ENCODE measurements around the gene TRIM65.
"Not testable (repeated sequence)": the region's sequence is repeated elsewhere in the genome, so short reads cannot be mapped to it uniquely, and the experiment has no call there.

TRIM65 gene

DNA sequence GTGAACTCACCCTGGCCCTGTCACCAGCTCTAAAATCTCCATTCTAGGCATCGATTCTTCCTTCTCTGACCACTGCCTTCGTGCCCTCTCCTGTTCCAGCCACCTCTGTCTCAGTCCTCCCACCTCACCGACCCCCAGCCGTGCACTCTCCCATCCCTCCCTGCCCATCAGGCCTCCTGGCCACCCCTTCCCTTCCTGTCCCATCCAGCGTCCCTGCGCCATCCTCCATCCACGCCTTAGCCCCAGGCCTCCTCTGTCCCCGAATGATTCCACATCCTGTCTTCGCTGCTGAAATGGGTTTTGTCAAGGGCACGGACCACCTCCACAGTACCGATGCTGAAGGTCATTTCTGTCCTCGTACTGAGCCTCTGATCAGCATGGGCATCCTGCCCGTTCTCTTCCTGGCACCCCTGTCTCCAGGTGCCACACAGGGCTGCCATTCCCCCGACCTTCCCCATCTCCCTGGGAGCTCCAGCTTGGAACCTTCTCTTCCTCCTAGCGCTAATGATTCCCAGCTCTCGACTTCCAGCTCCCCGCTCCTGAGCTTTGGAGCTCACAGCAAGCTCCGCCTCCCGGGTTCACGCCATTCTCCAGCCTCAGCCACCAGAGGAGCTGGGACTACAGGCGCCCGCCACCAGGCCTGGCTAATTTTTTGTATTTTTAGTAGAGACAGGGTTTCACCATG, 2.6 kb downstream of the TRIM65 start:
- Mint-ChIP-seq H3K27me3 (no peaks in the 10 kb centered on the region), H3K36me3 (no peaks in the 10 kb centered on the region), H3K4me1 (ENCODE audit: low read depth) (peaks cover 23% of the 10 kb centered on the region), H3K27ac (peak overlapping the region; percentile 81), H3K4me3 (peak overlapping the region; percentile 70), H3K9me3 (ENCODE audit: low read depth) (no peaks in the 10 kb centered on the region)

DNA sequence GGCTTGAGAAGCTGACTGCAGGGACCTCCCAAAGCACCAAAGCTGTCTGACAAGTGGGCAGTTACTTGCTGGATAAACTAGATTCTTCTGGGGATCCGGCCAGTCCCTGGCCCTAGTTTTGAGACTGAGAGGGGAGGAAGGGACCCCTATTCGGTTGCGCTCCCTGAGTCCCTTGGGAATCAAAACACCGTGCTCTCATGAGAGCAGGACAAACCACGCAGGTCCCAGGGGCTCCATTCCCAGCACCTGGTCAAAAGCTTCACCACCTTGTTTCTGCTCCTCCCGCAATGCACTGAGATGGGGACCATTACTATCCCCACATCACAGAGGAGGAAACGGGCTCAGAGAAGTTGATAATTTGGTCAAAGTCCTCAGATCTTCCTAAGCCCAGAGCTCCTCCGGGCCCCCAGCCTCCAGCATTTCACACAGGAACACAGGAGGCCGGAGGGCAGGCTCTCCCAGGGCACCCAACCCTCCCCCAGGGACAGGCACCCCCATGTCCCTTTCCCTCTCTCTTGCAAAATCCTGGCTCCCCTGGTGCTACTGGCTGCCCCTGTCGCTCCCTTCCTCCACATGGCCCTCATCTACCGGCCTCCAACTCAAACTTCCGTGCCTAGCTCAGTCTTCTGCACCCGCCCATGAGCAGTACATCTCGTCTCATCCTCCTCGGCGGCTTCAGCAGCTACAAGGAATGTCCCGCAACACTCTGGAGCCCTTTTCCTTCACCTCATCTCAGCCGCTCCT, 3.3 kb downstream of the TRIM65 start:
- H3K27me3 Mint-ChIP-seq, result no peaks in the 10 kb centered on the region
- H3K9me3 Mint-ChIP-seq (ENCODE audit: low read depth), result no peaks in the 10 kb centered on the region
- H3K4me1 Mint-ChIP-seq (ENCODE audit: low read depth), result peaks cover 23% of the 10 kb centered on the region
- peak overlapping the region; percentile 70 for H3K4me3 Mint-ChIP-seq
- no peaks in the 10 kb centered on the region for H3K36me3 Mint-ChIP-seq
- H3K27ac Mint-ChIP-seq, result peak overlapping the region; percentile 81

DNA sequence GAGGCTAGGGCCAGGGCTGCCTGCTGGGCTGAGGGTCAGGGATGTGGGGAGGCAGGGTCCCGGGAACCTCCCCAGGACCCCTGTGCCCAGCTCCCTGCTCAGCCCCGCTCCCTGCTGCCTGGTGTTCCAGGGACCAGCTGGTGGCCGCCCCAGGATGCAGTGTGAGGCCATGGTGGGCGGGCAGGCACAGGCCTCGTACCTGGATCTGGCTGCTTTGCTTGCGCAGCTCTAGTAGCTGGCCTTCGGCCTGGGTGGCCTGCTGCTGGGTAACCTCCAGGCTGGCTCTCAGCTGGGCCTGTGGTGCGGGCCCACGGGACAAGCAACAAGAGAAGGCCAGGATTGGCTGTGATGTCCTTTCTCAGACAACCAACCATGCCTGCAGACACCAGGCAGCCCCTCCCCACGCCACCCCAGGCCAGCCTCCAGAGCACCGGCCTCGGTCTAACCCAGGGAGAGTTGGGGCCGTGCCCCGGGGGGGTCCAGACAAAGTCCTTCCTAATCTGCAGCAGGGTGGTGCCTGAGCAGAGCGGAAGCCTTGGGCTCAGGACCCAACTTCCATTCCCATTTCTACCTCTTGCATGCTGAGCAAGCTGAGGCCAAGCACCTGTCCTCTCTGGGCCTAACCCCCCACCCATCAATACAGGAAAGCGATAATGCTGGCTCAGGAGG, 4.1 kb downstream of the TRIM65 start:
- Mint-ChIP-seq H3K27me3 (no peaks in the 10 kb centered on the region), H3K27ac (no peak overlapping the region), H3K36me3 (no peaks in the 10 kb centered on the region), H3K4me1 (ENCODE audit: low read depth) (peaks cover 23% of the 10 kb centered on the region), H3K4me3 (no peak overlapping the region), H3K9me3 (ENCODE audit: low read depth) (no peaks in the 10 kb centered on the region)

DNA sequence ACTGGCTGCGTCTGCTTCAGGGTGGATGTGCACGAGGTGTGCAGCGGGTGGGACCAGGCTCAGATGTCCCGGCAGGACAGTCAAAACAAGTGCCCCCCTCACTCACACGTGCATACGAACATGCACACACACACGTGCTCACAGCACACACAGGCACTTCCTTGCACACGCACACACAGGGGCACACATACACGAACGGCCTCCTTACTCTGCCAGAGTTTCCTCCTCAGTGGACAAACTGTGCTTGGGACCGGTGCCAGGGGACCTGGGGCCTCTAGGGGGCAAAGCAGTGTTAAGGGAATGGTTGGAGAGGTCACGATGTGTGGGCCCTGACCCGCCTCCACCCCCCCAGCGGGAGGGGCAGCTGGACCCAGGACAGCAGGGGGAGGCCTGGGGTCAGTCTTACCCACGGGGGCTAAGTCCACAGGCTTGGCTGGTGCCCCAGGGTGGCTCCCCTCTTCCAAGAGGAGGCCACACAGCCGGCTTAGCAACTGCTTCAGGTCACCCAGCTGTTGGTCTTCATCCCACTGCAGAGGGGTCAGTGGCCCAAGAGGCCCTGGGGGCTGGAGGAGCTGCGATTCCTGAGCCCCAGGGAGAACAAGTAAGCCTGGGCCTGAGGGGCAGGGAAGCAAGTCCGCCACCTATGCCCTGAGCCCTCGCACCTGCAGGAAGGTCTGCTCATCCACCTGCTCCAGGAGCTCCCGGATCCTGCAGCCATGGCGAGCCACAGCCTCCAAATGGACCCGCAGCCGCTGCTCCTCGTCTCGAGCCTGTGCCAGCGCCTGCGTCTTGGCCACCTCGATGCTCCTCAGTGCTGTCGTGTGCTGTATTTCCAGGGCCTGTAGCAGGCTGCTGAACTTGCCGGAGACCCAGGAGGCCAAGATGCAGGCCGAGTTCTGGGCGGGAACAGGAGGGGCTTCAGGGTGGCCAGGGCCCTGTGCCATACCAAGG, 4.9 kb downstream of the TRIM65 start:
- H3K27me3 Mint-ChIP-seq, result no peaks in the 10 kb centered on the region
- H3K27ac Mint-ChIP-seq, result no peak overlapping the region
- no peaks in the 10 kb centered on the region for H3K36me3 Mint-ChIP-seq
- H3K4me1 Mint-ChIP-seq (ENCODE audit: low read depth), result peaks cover 18% of the 10 kb centered on the region
- no peaks in the 10 kb centered on the region for H3K9me3 Mint-ChIP-seq (ENCODE audit: low read depth)
- no peak overlapping the region for H3K4me3 Mint-ChIP-seq

DNA sequence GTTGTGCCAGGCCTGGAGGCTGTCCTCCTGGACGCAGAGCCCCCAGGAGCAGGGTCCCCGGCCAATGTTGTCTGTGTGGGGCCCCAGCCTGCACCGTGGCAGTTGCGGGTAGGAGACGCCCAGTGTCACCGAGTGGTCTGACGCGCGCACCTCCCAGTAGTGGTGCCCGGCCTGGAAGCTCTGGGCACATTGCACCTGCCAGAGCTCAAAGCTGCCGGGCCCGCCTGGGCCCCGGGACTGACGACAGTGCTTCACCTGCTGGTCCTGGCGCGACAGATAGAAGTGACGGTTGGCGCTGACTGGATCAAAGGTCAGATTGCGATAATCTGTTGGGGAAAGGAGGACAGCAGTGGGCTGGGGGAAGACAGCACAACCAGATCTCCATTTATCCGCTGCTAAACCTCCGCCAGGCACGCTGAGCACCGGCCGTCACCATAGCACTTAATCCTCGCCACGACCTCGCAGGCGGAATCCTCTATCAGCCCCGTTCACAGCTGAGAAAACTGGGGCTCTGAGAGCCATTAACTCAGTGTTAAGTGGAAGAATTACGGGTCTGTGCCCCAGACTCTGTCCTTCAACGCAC, 5.6 kb downstream of the TRIM65 start:
- Mint-ChIP-seq H3K27me3 (no peaks in the 10 kb centered on the region), H3K27ac (no peak overlapping the region), H3K36me3 (no peaks in the 10 kb centered on the region), H3K9me3 (ENCODE audit: low read depth) (no peaks in the 10 kb centered on the region), H3K4me1 (ENCODE audit: low read depth) (peaks cover 18% of the 10 kb centered on the region), H3K4me3 (no peak overlapping the region)

DNA sequence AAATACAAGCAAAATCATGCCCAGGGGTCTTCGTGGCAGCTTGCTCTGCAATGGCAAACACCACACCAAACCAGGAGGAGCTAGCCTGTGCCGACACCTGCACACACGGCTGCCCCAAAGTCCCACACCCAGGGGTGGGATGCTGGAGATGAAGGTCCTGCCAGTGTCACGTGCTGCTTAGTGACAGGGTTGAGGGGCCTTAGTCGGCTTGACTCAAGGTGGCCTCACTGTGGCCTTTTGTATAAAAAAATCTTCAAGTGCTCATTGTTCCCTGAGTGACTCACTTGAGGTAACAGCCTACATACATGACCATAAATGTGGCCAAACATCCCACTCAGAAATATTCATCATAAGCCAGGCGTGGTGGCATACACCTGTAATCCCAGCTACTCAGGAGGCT, 7.3 kb downstream of the TRIM65 start:
- H3K4me3 Mint-ChIP-seq, result no peak overlapping the region
- H3K36me3 Mint-ChIP-seq, result no peaks in the 10 kb centered on the region
- H3K27ac Mint-ChIP-seq, result peak overlapping the region; percentile 28
- no peaks in the 10 kb centered on the region for H3K27me3 Mint-ChIP-seq
- H3K4me1 Mint-ChIP-seq (ENCODE audit: low read depth), result peaks cover 8% of the 10 kb centered on the region
- no peaks in the 10 kb centered on the region for H3K9me3 Mint-ChIP-seq (ENCODE audit: low read depth)

DNA sequence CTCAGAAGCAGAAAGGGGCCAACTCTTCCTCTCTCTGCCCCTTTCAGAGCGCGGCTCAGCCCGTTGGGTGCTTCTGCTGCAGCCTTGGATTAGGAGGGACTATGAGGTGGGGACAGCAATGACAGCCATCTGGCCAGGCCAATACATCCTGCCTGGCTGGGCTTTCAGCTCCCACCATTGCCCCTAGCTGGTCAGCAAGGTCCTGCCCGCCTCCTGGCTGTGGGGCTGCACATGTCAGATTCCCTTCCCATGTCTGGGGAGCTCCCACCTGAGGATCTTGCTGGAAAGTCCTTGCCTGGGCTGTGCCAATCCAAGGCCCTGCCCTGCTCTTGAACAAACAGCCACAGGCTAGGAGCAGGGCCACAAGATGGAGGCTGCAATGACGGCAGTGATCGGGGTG, 8.3 kb downstream of the TRIM65 start:
- Mint-ChIP-seq H3K36me3 (no peaks in the 10 kb centered on the region), H3K9me3 (ENCODE audit: low read depth) (no peaks in the 10 kb centered on the region), H3K4me1 (ENCODE audit: low read depth) (no peaks in the 10 kb centered on the region), H3K4me3 (no peak overlapping the region), H3K27me3 (no peaks in the 10 kb centered on the region), H3K27ac (no peak overlapping the region)

DNA sequence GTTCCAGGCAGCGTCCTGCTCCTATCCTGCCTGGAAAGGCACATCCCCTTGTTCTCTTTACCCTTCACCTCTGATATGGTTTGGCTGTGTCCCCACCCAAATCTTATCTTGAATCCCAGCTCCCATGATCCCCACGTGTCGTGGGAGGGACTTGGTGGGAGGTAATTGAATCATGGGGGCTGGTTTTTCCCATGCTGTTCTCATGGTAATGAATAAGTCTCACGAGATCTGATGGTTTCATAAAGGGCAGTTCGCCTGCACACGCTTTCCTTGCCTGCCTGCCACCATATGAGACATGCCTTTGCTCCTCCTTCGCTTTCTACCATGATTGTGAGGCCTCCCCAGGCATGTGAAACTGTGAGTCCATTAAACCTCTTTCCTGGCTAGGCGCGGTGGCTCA, 10.9 kb downstream of the TRIM65 start:
- not testable (repeated sequence) for H3K36me3 Mint-ChIP-seq; H3K9me3 Mint-ChIP-seq (ENCODE audit: low read depth); H3K27ac Mint-ChIP-seq; H3K27me3 Mint-ChIP-seq; H3K4me3 Mint-ChIP-seq
- peaks cover 13% of the 10 kb centered on the region for H3K4me1 Mint-ChIP-seq (ENCODE audit: low read depth)

DNA sequence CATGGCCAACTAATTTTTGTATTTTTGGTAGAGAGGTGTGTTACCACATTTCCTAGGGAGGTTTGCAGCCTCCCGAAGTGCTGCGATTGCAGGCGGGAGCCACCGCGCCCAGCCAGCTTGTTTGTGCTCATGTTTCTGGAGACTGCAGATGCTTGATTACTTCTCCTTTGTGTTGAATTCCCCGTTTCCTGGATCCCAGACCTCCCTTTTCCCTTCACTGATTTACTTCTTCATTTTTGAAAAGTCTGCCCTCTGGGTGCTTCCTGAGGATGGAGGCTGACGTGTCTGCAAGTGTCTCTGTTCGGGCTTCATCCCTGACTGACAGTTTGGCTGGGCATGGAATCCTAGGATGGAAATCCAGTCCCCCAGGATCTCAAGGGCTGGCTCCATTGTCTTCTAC, 11.3 kb downstream of the TRIM65 start:
- H3K4me3 Mint-ChIP-seq, result no peak overlapping the region
- no peaks in the 10 kb centered on the region for H3K9me3 Mint-ChIP-seq (ENCODE audit: low read depth)
- H3K4me1 Mint-ChIP-seq (ENCODE audit: low read depth), result peaks cover 13% of the 10 kb centered on the region
- no peaks in the 10 kb centered on the region for H3K36me3 Mint-ChIP-seq
- H3K27ac Mint-ChIP-seq, result no peak overlapping the region
- no peaks in the 10 kb centered on the region for H3K27me3 Mint-ChIP-seq

DNA sequence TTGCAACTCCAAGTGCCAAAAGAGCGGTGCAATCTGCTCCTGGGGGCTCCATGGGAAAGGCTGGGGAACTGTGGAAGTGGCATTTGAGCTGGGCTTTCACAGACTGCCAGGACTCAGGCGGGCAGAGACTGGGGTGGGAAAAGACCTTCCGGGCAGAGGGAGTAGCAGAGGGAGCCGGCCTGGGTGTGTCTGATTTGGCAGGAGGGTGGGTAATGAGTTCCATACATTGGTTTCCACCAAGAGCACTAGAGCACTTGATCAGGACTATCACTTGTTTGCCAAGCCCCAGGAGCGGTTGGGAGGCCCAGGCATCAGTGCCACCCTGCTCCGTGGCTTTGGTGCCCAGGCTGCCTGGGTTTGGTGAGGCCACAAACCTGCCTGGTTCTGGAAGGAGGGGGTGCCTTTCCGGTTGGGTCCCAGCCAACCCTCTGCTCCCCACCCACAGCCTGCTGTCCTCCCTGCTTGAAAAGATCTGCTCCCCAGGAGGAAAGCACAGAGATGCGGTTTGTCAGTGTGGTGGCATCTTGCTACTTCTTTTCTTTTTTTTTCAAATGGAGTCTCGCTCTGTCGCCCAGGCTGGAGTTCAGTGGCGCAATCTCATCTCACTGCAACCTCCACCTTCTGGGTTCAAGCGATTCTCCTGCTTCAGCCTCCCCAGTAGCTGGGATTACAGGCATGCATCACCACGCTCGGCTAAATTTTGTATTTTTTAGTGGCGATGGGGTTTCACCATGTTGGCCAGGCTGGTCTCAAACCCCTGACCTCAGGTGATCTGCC, 14.9 kb downstream of the TRIM65 start:
- Mint-ChIP-seq H3K4me3 (no peak overlapping the region), H3K27me3 (no peaks in the 10 kb centered on the region), H3K27ac (peak overlapping the region; percentile 16), H3K36me3 (no peaks in the 10 kb centered on the region), H3K4me1 (ENCODE audit: low read depth) (peaks cover 23% of the 10 kb centered on the region), H3K9me3 (ENCODE audit: low read depth) (no peaks in the 10 kb centered on the region)

DNA sequence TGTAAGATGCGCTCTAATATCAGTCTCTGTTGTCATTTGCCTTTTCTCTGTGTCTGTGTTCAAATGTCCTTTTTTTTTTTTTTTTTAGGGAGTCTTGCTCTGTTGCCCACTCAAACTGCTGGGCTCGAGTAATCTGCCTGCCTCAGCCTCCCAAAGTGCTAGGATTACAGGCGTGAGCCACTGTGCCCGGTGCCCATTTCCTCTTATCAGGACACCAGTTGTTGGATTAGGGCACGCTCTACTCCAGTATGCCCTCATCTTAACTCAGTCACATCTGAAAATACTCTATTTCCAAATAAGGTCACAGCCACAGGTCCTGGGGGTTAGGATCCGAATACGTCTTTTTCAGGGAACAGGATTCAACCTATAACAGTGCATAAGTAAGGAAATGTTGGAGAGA, 16.5 kb downstream of the TRIM65 start:
- H3K9me3 Mint-ChIP-seq (ENCODE audit: low read depth), result no peaks in the 10 kb centered on the region
- H3K4me3 Mint-ChIP-seq, result peak overlapping the region; percentile 51
- H3K4me1 Mint-ChIP-seq (ENCODE audit: low read depth), result peaks cover 39% of the 10 kb centered on the region
- H3K36me3 Mint-ChIP-seq, result no peaks in the 10 kb centered on the region
- no peaks in the 10 kb centered on the region for H3K27me3 Mint-ChIP-seq
- H3K27ac Mint-ChIP-seq, result no peak overlapping the region

DNA sequence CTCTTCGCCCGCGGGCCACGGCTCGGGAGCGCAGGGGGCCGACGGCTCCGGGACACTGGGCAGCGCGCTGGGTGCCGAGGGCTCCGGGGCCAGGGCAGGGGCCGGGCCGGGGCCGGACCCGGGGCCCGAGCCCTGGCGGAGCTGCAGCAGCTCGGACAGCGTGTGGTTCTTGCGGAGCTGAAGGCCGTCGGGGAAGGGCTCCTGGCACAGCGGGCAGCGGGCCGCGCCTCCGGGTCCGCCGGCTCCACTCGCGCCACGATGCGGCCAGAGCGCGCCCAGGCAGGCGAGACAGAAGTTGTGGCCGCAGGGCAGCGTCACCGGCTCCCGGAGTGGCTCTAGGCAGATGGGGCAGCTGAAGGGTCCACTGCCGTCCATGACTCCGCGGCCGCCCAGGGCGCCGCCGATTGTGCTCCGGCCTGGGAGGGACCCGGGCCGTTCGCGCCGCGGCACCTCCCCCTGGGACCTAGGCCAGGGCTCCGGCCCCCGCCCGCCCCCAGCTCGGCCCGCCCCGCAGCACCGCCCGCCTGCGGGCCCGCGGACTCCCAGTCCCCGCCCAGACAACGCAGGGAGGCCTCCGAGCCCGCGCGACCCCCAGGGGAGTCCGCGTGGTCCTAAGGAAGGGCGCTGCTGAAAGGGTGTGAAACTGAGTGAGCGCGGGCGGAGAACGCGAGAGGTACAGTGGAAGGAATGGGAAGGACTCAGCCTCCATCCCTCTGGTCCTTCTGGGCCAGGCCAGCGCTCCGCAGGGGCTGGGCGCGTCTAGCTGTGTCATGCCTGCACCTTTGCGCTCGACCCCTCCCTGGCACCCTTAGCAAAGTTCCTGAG, 18.4 kb downstream of the TRIM65 start, which contains the start of gene TRIM47:
TSS of gene TRIM47 (minus strand) at position 408 of the 825 bp plus-strand sequence. CDS start at position 375, 33 bp downstream.
- peaks cover 46% of the 10 kb centered on the region for H3K4me1 Mint-ChIP-seq (ENCODE audit: low read depth)
- H3K9me3 Mint-ChIP-seq (ENCODE audit: low read depth), result no peaks in the 10 kb centered on the region
- H3K27ac Mint-ChIP-seq, result peak within 1 kb of the TSS; percentile 94
- H3K4me3 Mint-ChIP-seq, result peak within 1 kb of the TSS; percentile 91
- no peaks in the 10 kb centered on the region for H3K27me3 Mint-ChIP-seq
- no peaks in the 10 kb centered on the region for H3K36me3 Mint-ChIP-seq

DNA sequence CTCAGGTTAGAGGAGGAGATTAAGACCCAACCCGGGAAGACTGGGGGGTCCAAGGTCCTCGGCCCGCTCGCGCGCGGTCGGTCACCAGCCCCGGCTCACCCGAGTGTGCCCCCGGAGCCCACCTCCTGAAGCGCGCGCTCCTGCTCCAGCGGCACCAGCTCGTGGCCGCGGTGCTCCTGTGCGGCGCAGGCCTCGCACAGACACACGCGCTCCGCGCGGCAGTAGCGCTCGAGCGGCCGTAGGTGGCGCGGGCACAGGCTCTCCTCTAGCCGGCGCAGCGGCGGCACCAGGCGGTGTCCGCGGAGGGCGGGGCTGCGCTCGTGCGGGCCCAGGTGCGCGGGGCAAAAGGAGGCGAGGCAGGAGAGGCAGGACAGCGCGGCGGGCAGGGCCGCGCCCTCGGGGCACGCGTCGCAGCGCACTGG, 19.0 kb downstream of the TRIM65 start:
- Mint-ChIP-seq H3K4me3 (peak overlapping the region; percentile 91), H3K27me3 (no peaks in the 10 kb centered on the region)

More for the DNA sequence above, 19.0 kb downstream of the TRIM65 start:
- Mint-ChIP-seq H3K36me3 (no peaks in the 10 kb centered on the region), H3K4me1 (ENCODE audit: low read depth) (peaks cover 48% of the 10 kb centered on the region), H3K27ac (peak overlapping the region; percentile 94), H3K9me3 (ENCODE audit: low read depth) (no peaks in the 10 kb centered on the region)
